Measurements from ENCODE around the gene PHLPP1. TPM values are rescaled to one million over a fixed set of nuclear protein-coding genes. Genes with fewer than 3 reads are reported as not detected.

The PHLPP1 gene
- total RNA-seq, 1 experiment from 2014 or later, result 13.7 TPM

GRCh38 chr18:62862466-62862865 is 147.1 kb downstream of the PHLPP1 start:
- TF ChIP-seq EZH2 (IDR thresholded peaks at IDR 0.05; ENCODE audit: borderline replicate concordance, low read depth, low read length, poor library complexity, severe bottlenecking) (no peak), CTCF (conservative IDR thresholded peaks at IDR 0.05; ENCODE audit: low read depth, low read length) (no peak)
- Histone ChIP-seq H3K4me1 (ENCODE audit: insufficient read depth, low read length, poor library complexity, severe bottlenecking) (no peaks in the 10 kb centered on the region), H3K4me3 (ENCODE audit: low read depth, low read length, poor library complexity, severe bottlenecking) (no peak overlapping the region), H3K9me3 (ENCODE audit: low read depth, low read length, poor library complexity, severe bottlenecking) (no peaks in the 10 kb centered on the region), H3K36me3 (ENCODE audit: insufficient read depth, low read length, poor library complexity, severe bottlenecking) (no peaks in the 10 kb centered on the region), H3K27ac (ENCODE audit: low read depth, low read length, poor library complexity, severe bottlenecking) (no peak overlapping the region), H3K27me3 (replicated peaks; ENCODE audit: insufficient read depth, low read depth, low read length, poor library complexity) (no peaks in the 10 kb centered on the region)
- POLR2A ChIA-PET (ENCODE audit: low non-redundant PET), result no interaction called here
- CTCF ChIA-PET, result interaction anchor here (0.7 kb wide), 1 partner anchor 59 kb away, joined by 4 read pairs; no protein-coding TSS in a partner anchor
- no peak for DNase-seq (ENCODE audit: low spot score)
- BruUV-seq (replicated peaks), result no TSS peak
- intact Hi-C loops (cut with micrococcal nuclease; ENCODE audit: unreplicated experiment), result no loop called here

GRCh38 chr18:62863579-62864001 is 148.2 kb downstream of the PHLPP1 start:
- Histone ChIP-seq H3K27ac (ENCODE audit: low read depth, low read length, poor library complexity, severe bottlenecking) (no peak overlapping the region), H3K27me3 (replicated peaks; ENCODE audit: insufficient read depth, low read depth, low read length, poor library complexity) (no peaks in the 10 kb centered on the region), H3K36me3 (ENCODE audit: insufficient read depth, low read length, poor library complexity, severe bottlenecking) (no peaks in the 10 kb centered on the region), H3K9me3 (ENCODE audit: low read depth, low read length, poor library complexity, severe bottlenecking) (no peaks in the 10 kb centered on the region), H3K4me3 (ENCODE audit: low read depth, low read length, poor library complexity, severe bottlenecking) (no peak overlapping the region), H3K4me1 (ENCODE audit: insufficient read depth, low read length, poor library complexity, severe bottlenecking) (no peaks in the 10 kb centered on the region)
- DNase-seq (ENCODE audit: low spot score), result no peak
- POLR2A ChIA-PET (ENCODE audit: low non-redundant PET), result no interaction called here
- intact Hi-C loops (cut with micrococcal nuclease; ENCODE audit: unreplicated experiment), result no loop called here
- CTCF ChIA-PET, result no interaction called here
- TF ChIP-seq EZH2 (IDR thresholded peaks at IDR 0.05; ENCODE audit: borderline replicate concordance, low read depth, low read length, poor library complexity, severe bottlenecking) (no peak), CTCF (conservative IDR thresholded peaks at IDR 0.05; ENCODE audit: low read depth, low read length) (no peak)
- BruUV-seq (replicated peaks), result no TSS peak

GRCh38 chr18:62865498-62865897 is 150.2 kb downstream of the PHLPP1 start:
- Histone ChIP-seq H3K27ac (ENCODE audit: low read depth, low read length, poor library complexity, severe bottlenecking) (no peak overlapping the region), H3K27me3 (replicated peaks; ENCODE audit: insufficient read depth, low read depth, low read length, poor library complexity) (no peaks in the 10 kb centered on the region), H3K4me1 (ENCODE audit: insufficient read depth, low read length, poor library complexity, severe bottlenecking) (no peaks in the 10 kb centered on the region), H3K36me3 (ENCODE audit: insufficient read depth, low read length, poor library complexity, severe bottlenecking) (no peaks in the 10 kb centered on the region), H3K9me3 (ENCODE audit: low read depth, low read length, poor library complexity, severe bottlenecking) (no peaks in the 10 kb centered on the region), H3K4me3 (ENCODE audit: low read depth, low read length, poor library complexity, severe bottlenecking) (no peak overlapping the region)
- DNase-seq (ENCODE audit: low spot score), result no peak
- intact Hi-C loops (cut with micrococcal nuclease; ENCODE audit: unreplicated experiment), result no loop called here
- POLR2A ChIA-PET (ENCODE audit: low non-redundant PET), result no interaction called here
- TF ChIP-seq EZH2 (IDR thresholded peaks at IDR 0.05; ENCODE audit: borderline replicate concordance, low read depth, low read length, poor library complexity, severe bottlenecking) (no peak), CTCF (conservative IDR thresholded peaks at IDR 0.05; ENCODE audit: low read depth, low read length) (no peak)
- no TSS peak for BruUV-seq (replicated peaks)
- CTCF ChIA-PET, result no interaction called here
